ENCODE data around the gene PFKM. TPM values are rescaled to one million over a fixed set of nuclear protein-coding genes. Genes with fewer than 3 reads are reported as not detected.
"Not testable (repeated sequence)": the region's sequence is repeated elsewhere in the genome, so short reads cannot be mapped to it uniquely, and the experiment has no call there.

PFKM gene
- total RNA-seq, 1 experiment from 2014 or later: 116 TPM

GRCh38 chr12:48106681-48107613, 12.2 kb upstream of the PFKM start:
- no peak for DNase-seq (ENCODE audit: low read depth, low spot score)
- in situ Hi-C loops (cut with HindIII; ENCODE audit: low pct_unique_long_range_greater_than_20kb, low sequenced_read_pairs): no loop called here

- no peak for DNase-seq (ENCODE audit: low read depth, low spot score)
- in situ Hi-C loops (cut with HindIII; ENCODE audit: low pct_unique_long_range_greater_than_20kb, low sequenced_read_pairs): no loop called here
These were observed 9.7 kb upstream of the PFKM start for GRCh38 chr12:48109424-48109823.

GRCh38 chr12:48110691-48111311, 8.4 kb upstream of the PFKM start:
- in situ Hi-C loops (cut with HindIII; ENCODE audit: low pct_unique_long_range_greater_than_20kb, low sequenced_read_pairs): no loop called here
- DNase-seq (ENCODE audit: low read depth, low spot score): no peak

- in situ Hi-C loops (cut with HindIII; ENCODE audit: low pct_unique_long_range_greater_than_20kb, low sequenced_read_pairs); DNase-seq (ENCODE audit: low read depth, low spot score): not testable (repeated sequence)
These were observed 7.9 kb upstream of the PFKM start for GRCh38 chr12:48111312-48111693.

- no peak for DNase-seq (ENCODE audit: low read depth, low spot score)
- in situ Hi-C loops (cut with HindIII; ENCODE audit: low pct_unique_long_range_greater_than_20kb, low sequenced_read_pairs): no loop called here
These were observed 3.2 kb upstream of the PFKM start for GRCh38 chr12:48115957-48116356.

- no peak for DNase-seq (ENCODE audit: low read depth, low spot score)
- in situ Hi-C loops (cut with HindIII; ENCODE audit: low pct_unique_long_range_greater_than_20kb, low sequenced_read_pairs): no loop called here
These were observed 786 bp upstream of the PFKM start for GRCh38 chr12:48118284-48118871.

- in situ Hi-C loops (cut with HindIII; ENCODE audit: low pct_unique_long_range_greater_than_20kb, low sequenced_read_pairs): no loop called here
- DNase-seq (ENCODE audit: low read depth, low spot score): no peak
These were observed 651 bp downstream of the PFKM start for GRCh38 chr12:48119834-48120195.

- no peak for DNase-seq (ENCODE audit: low read depth, low spot score)
- in situ Hi-C loops (cut with HindIII; ENCODE audit: low pct_unique_long_range_greater_than_20kb, low sequenced_read_pairs): no loop called here
These were observed 2.4 kb downstream of the PFKM start for GRCh38 chr12:48121522-48121921.

- in situ Hi-C loops (cut with HindIII; ENCODE audit: low pct_unique_long_range_greater_than_20kb, low sequenced_read_pairs): no loop called here
- DNase-seq (ENCODE audit: low read depth, low spot score): no peak
These were observed 3.1 kb downstream of the PFKM start for GRCh38 chr12:48122065-48122834.

GRCh38 chr12:48123169-48123568, 4.0 kb downstream of the PFKM start:
- in situ Hi-C loops (cut with HindIII; ENCODE audit: low pct_unique_long_range_greater_than_20kb, low sequenced_read_pairs): no loop called here
- no peak for DNase-seq (ENCODE audit: low read depth, low spot score)

GRCh38 chr12:48125542-48125941, 6.4 kb downstream of the PFKM start:
- DNase-seq (ENCODE audit: low read depth, low spot score); in situ Hi-C loops (cut with HindIII; ENCODE audit: low pct_unique_long_range_greater_than_20kb, low sequenced_read_pairs): not testable (repeated sequence)

- in situ Hi-C loops (cut with HindIII; ENCODE audit: low pct_unique_long_range_greater_than_20kb, low sequenced_read_pairs): no loop called here
- no peak for DNase-seq (ENCODE audit: low read depth, low spot score)
These were observed 6.8 kb downstream of the PFKM start for GRCh38 chr12:48125985-48126384.

- DNase-seq (ENCODE audit: low read depth, low spot score): no peak
- in situ Hi-C loops (cut with HindIII; ENCODE audit: low pct_unique_long_range_greater_than_20kb, low sequenced_read_pairs): no loop called here
These were observed 7.9 kb downstream of the PFKM start for GRCh38 chr12:48126953-48127630.

- DNase-seq (ENCODE audit: low read depth, low spot score): no peak
- in situ Hi-C loops (cut with HindIII; ENCODE audit: low pct_unique_long_range_greater_than_20kb, low sequenced_read_pairs): no loop called here
These were observed 9.6 kb downstream of the PFKM start for GRCh38 chr12:48128800-48129199.

- in situ Hi-C loops (cut with HindIII; ENCODE audit: low pct_unique_long_range_greater_than_20kb, low sequenced_read_pairs): no loop called here
- no peak for DNase-seq (ENCODE audit: low read depth, low spot score)
These were observed 10.2 kb downstream of the PFKM start for GRCh38 chr12:48129376-48129775.

- DNase-seq (ENCODE audit: low read depth, low spot score): no peak
These were observed 12.4 kb downstream of the PFKM start for GRCh38 chr12:48131517-48131916.

GRCh38 chr12:48132826-48133225, 13.7 kb downstream of the PFKM start:
- no peak for DNase-seq (ENCODE audit: low read depth, low spot score)
- in situ Hi-C loops (cut with HindIII; ENCODE audit: low pct_unique_long_range_greater_than_20kb, low sequenced_read_pairs): no loop called here

More at GRCh38 chr12:48131517-48131916, 12.4 kb downstream of the PFKM start:
- in situ Hi-C loops (cut with HindIII; ENCODE audit: low pct_unique_long_range_greater_than_20kb, low sequenced_read_pairs): no loop called here
